PFSK-1 (cell line): ENCODE results near the gene PHLDA3.

ENCODE experiments used
- FOXP2 ChIP-seq: optimal IDR thresholded peaks from 2 replicates; pipeline ENCODE3; 2011; ENCODE audit warnings: borderline replicate concordance, control low read depth, inconsistent platforms; ENCODE audit not compliant: insufficient read depth; ENCODE audit errors: extremely low read length, extremely low read depth
- POLR2AphosphoS5 ChIP-seq: IDR thresholded peaks from 2 replicates; pipeline ENCODE4 v1.6.1; 2012; ENCODE audit warnings: low read depth, mild to moderate bottlenecking, control low read depth, low read length, moderate library complexity
- SIN3A ChIP-seq: IDR thresholded peaks from 2 replicates; pipeline ENCODE4 v1.6.1; 2012; ENCODE audit warnings: mild to moderate bottlenecking, low read length, moderate library complexity, borderline replicate concordance; ENCODE audit not compliant: insufficient read depth
- TAF1 ChIP-seq: IDR thresholded peaks from 2 replicates; pipeline ENCODE4 v1.6.1; 2012; ENCODE audit warnings: low read length, control low read depth, borderline replicate concordance; ENCODE audit not compliant: insufficient read depth
- TF ChIP-seq, protein P1 (sequence below), 2 experiments: IDR thresholded peaks; 2 replicates each; pipeline versions ENCODE4 v1.6.1 to v1.8.0; 2011 to 2012; ENCODE audit warnings: low read depth in 2 of 2, low read length in 2 of 2, control low read depth in 1 of 2, inconsistent platforms in 1 of 2, mild to moderate bottlenecking in 1 of 2, moderate library complexity in 1 of 2; ENCODE audit not compliant: insufficient read depth in 1 of 2

DNA sequence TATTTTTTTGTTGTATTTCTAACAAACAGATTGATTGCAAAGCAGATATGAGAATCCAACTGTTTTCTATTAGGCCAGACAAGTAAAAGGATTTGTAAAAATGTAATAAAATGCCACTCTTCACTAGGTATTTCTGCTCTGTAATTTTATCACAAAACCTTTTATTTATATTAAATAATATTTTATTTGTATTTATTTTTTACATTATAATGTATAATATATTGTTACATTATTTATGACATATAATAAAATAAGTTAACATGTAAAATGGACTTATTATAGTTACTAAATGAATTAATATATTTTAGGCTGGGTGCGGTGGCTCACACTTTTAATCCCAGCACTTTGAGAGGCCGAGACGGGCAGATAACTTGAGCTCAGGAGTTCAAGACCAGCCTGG is 34.7 kb downstream of the PHLDA3 start:
- TF ChIP-seq POLR2AphosphoS5 (no peak), TAF1 (no peak), SIN3A (no peak), FOXP2 (no peak)
- TF ChIP-seq, protein P1, sequence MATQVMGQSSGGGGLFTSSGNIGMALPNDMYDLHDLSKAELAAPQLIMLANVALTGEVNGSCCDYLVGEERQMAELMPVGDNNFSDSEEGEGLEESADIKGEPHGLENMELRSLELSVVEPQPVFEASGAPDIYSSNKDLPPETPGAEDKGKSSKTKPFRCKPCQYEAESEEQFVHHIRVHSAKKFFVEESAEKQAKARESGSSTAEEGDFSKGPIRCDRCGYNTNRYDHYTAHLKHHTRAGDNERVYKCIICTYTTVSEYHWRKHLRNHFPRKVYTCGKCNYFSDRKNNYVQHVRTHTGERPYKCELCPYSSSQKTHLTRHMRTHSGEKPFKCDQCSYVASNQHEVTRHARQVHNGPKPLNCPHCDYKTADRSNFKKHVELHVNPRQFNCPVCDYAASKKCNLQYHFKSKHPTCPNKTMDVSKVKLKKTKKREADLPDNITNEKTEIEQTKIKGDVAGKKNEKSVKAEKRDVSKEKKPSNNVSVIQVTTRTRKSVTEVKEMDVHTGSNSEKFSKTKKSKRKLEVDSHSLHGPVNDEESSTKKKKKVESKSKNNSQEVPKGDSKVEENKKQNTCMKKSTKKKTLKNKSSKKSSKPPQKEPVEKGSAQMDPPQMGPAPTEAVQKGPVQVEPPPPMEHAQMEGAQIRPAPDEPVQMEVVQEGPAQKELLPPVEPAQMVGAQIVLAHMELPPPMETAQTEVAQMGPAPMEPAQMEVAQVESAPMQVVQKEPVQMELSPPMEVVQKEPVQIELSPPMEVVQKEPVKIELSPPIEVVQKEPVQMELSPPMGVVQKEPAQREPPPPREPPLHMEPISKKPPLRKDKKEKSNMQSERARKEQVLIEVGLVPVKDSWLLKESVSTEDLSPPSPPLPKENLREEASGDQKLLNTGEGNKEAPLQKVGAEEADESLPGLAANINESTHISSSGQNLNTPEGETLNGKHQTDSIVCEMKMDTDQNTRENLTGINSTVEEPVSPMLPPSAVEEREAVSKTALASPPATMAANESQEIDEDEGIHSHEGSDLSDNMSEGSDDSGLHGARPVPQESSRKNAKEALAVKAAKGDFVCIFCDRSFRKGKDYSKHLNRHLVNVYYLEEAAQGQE (IDR thresholded peaks at IDR 0.05; ENCODE audit: insufficient read depth in 1 of 2, low read depth in 2 of 2, low read length in 2 of 2) = no peak
